Colonic mucosa (tissue), 4 donors: Measurements from ENCODE around the gene CALML3. TPM values are rescaled to one million over a fixed set of nuclear protein-coding genes. Genes with fewer than 3 reads are reported as not detected.

Source experiments
- DNase-seq: peaks from one replicate; pipeline ENCODE4 v3.0.0-alpha.2; 2020
- H3K27ac ChIP-seq: fragments of 200-600 bp; one replicate; pipeline ENCODE4 v1.8.0; 2021
- H3K27me3 ChIP-seq: fragments of 200-600 bp; one replicate; pipeline ENCODE4 v1.8.0; 2021
- H3K36me3 ChIP-seq: fragments of 200-600 bp; one replicate; pipeline ENCODE4 v1.8.0; 2021
- H3K4me1 ChIP-seq: fragments of 200-600 bp; one replicate; pipeline ENCODE4 v1.8.0; 2021; ENCODE audit warnings: mild to moderate bottlenecking
- H3K4me3 ChIP-seq: fragments of 200-600 bp; one replicate; pipeline ENCODE4 v1.8.0; 2021
- H3K9ac ChIP-seq, 2 donors: one replicate each; pipeline ENCODE4 v1.7.0; 2013; ENCODE audit warnings: control low read depth in 2 of 2, low read depth in 2 of 2, low read length in 2 of 2
- H3K9me3 ChIP-seq: fragments of 200-600 bp; one replicate; pipeline ENCODE4 v1.8.0; 2021
- intact Hi-C: fragments of 100-400 bp; cut with DNase I; formaldehyde crosslinking; loops from one replicate; pipeline ENCODE4 v1.14.1; 2022
- total RNA-seq, 2 donors: library from RNA; stranded (reverse); fragmentation: NEBNext Ultra II Directional in 1 of 2; extraction: Animal tissue kit (Norgen Biotek cat#: 25700) in 1 of 2; gene quantifications; one replicate each; pipeline ENCODE4 v1.2.1, GENCODE V29; 2021
- TF ChIP-seq, protein P1 (sequence below): fragments of 200-600 bp; IDR thresholded peaks from one replicate; pipeline ENCODE4 v1.8.0; 2022; ENCODE audit warnings: antibody characterized with exemption, mild to moderate bottlenecking
- donor health status: healthy.
- donor health status: DM: no; HTN: no; CAD: no.
- donor health status: DM: no; HTN: no; CAD: no.

CALML3 gene
- total RNA-seq, 2 donors from 2014 or later = 0.11 to 0.40 TPM

DNA sequence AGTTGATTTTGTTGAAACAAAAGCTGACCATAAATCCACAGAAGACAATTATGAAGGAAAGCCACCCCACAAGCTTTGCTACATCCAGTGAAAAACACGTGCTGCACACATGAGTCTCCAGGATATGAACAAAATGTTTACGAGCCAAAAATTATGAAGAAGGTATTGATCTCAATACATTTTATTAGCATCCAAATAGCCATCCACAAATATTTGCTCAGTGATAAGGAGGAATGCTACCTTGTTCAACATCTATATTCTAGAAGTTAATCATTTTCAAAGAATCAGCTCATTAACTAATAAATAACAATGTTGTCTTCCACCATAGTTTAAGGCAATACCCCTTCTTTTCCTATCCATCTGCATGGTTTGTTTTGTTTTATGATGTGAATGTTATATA lies 42.7 kb downstream of the CALML3 start:
- intact Hi-C loops = no loop called here
- Histone ChIP-seq H3K4me3 (no peak overlapping the region), H3K36me3 (no peaks in the 10 kb centered on the region), H3K27ac (no peak overlapping the region), H3K9ac (no peak overlapping the region), H3K9me3 (no peaks in the 10 kb centered on the region), H3K4me1 (no peaks in the 10 kb centered on the region), H3K27me3 (no peaks in the 10 kb centered on the region)
- TF ChIP-seq, protein P1, sequence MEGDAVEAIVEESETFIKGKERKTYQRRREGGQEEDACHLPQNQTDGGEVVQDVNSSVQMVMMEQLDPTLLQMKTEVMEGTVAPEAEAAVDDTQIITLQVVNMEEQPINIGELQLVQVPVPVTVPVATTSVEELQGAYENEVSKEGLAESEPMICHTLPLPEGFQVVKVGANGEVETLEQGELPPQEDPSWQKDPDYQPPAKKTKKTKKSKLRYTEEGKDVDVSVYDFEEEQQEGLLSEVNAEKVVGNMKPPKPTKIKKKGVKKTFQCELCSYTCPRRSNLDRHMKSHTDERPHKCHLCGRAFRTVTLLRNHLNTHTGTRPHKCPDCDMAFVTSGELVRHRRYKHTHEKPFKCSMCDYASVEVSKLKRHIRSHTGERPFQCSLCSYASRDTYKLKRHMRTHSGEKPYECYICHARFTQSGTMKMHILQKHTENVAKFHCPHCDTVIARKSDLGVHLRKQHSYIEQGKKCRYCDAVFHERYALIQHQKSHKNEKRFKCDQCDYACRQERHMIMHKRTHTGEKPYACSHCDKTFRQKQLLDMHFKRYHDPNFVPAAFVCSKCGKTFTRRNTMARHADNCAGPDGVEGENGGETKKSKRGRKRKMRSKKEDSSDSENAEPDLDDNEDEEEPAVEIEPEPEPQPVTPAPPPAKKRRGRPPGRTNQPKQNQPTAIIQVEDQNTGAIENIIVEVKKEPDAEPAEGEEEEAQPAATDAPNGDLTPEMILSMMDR = no peak
- DNase-seq = no peak

DNA sequence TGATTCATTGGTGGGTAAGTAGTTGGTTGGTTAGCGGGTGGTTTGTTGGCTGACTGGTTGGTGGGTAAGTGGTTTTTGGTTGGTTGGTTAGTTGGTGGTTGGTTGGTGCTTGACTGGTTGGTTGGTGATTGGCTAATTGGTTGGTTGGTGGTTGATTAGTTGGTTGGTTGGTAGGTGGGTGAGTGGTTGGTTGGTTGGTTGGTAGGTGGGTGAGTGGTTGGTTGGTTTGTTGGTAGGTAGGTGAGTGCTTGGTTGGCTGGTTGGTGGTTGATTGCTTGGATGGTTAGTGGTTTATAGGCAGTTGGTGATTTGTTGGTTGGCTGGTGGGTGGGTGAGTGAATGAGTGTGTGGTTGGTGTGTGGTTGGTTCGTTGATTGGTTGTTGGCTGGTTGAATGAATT lies 44.2 kb downstream of the CALML3 start:
- TF ChIP-seq, protein P1 = no peak
- Histone ChIP-seq H3K4me1 (no peaks in the 10 kb centered on the region), H3K36me3 (no peaks in the 10 kb centered on the region), H3K9ac (no peak overlapping the region), H3K27ac (no peak overlapping the region), H3K27me3 (no peaks in the 10 kb centered on the region), H3K4me3 (no peak overlapping the region), H3K9me3 (no peaks in the 10 kb centered on the region)
- intact Hi-C loops = no loop called here
- DNase-seq = no peak

DNA sequence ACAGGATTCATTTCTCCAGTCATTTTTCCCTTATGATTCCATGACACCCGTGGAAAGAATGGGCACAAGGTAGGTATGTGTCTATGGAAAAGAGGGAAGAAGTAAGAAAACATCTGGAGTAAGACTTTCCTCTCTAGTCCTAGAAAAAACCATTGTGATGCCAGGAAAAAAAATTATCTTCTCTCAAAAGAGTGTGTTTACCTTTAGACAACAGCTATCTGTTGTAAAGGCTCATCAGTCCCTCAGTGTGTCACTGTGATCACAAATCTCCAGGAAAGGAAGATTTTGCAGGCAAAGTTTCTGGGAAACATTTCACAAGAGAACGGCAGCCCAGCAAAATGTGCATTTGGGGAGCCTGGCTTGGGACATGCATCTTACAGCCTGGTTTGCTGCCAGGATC lies 44.8 kb downstream of the CALML3 start:
- Histone ChIP-seq H3K27me3 (no peaks in the 10 kb centered on the region), H3K9me3 (no peaks in the 10 kb centered on the region), H3K4me3 (no peak overlapping the region), H3K9ac (no peak overlapping the region), H3K27ac (no peak overlapping the region), H3K4me1 (peaks cover 3% of the 10 kb centered on the region), H3K36me3 (no peaks in the 10 kb centered on the region)
- TF ChIP-seq, protein P1 = no peak
- intact Hi-C loops = no loop called here
- DNase-seq = no peak

DNA sequence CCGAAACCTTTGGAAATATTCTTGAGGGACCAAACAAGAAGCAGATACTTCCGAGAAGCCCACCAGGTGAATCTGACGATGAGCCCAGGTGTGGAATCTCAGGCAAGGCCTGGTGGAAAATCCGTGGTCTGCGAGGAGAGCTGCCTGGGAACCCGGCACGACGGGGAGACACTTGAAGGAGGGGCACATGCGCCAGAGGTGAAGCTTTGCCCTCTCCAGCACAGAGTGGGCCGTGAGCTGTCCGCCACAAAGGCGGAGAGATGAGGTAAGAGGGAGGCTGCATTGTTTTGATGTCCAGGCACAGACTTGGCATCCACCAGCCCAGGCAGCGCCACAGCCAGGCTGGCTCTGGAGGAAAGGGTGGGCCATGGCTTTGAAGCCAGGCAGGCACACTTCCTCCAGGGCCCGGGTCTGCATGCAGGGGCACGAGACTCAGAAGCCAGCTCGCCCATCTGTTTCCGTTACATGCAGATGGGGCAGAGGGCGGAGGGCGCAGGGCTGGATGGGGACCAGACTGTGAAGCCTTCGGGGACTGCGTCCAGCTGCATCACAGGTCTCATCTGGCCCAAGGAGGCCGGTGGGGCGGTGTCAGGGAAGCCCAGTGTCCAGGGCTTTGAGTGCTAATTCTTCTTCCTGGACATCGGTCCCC lies 45.4 kb downstream of the CALML3 start:
- no peak for DNase-seq
- intact Hi-C loops = no loop called here

DNA sequence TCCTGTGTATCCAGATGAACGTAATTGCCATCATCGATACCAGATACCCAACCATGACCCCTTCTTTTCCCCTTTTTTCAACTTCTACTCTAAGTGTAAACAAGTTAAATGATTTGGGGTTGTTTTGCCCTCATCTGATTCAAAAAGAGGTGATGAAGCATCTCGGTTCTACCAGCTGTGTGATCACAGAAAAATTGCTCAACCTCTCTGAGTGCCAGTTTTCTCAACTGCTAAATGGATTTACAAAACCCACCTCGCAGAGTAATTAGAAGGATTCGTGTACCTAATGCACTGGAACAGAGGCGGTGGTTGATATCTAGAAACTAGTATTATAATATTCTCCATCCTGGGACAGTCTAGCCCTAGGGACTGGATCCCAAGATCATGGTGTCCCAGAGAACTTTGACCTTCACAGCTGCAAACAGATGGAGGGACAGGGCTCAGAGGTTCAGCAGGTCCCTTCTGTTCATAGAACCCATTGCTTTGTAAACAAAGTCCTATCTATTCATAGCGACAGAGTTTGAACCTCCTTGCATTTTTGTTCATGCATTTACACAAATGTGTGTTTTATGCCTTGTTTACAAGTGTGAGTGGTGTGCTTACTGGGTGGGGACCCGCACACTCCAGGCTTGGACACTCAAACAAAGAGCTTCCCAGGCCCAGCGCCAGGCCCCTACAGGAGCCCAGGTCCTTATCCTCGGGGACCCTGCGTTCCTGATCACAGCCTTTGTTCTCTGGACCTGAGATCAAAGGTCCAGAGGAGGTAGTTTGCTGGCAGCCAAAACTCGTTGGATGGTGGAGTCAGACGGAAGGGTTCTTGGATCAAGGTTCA lies 46.4 kb downstream of the CALML3 start:
- H3K27me3 ChIP-seq = no peaks in the 10 kb centered on the region
- intact Hi-C loops = no loop called here
- H3K9ac ChIP-seq = no peak overlapping the region
- no peak overlapping the region for H3K4me3 ChIP-seq
- TF ChIP-seq, protein P1 = no peak
- DNase-seq = no peak
- H3K27ac ChIP-seq = no peak overlapping the region
- no peaks in the 10 kb centered on the region for H3K9me3 ChIP-seq
- H3K4me1 ChIP-seq = peaks cover 5% of the 10 kb centered on the region
- H3K36me3 ChIP-seq = no peaks in the 10 kb centered on the region

More for the DNA sequence above, 45.4 kb downstream of the CALML3 start:
- TF ChIP-seq, protein P1 = no peak
- no peak overlapping the region for H3K9ac ChIP-seq
- no peaks in the 10 kb centered on the region for H3K9me3 ChIP-seq
- H3K27ac ChIP-seq = no peak overlapping the region
- H3K4me1 ChIP-seq = peaks cover 5% of the 10 kb centered on the region
- H3K36me3 ChIP-seq = no peaks in the 10 kb centered on the region
- H3K4me3 ChIP-seq = no peak overlapping the region
- no peaks in the 10 kb centered on the region for H3K27me3 ChIP-seq
